HepG2 (cell line): ENCODE data around the gene CCDC158. TPM values are rescaled to one million over a fixed set of nuclear protein-coding genes. Genes with fewer than 3 reads are reported as not detected.

ENCODE experiments used
- AGO2 ChIP-seq: fragments of 200-400 bp; formaldehyde crosslinking; optimal IDR thresholded peaks from 2 replicates; pipeline ENCODE3; 2017; ENCODE audit warnings: mild to moderate bottlenecking, low read depth, low read length, moderate library complexity
- ZNF563 ChIP-seq: sonication (generic); formaldehyde crosslinking; IDR thresholded peaks from 2 replicates; pipeline ENCODE4 v1.8.0; 2022; ENCODE audit warnings: mild to moderate bottlenecking, moderate library complexity, missing genetic modification reagents
- polyA plus RNA-seq, 8 experiments: library from polyadenylated mRNA; depleted of rRNA in 3 of 8; stranded (reverse) in 7 of 8; unstranded in 1 of 8; fragments of >200 nt; fragmentation: Illumina TruSeq in 4 of 8; extraction: Trizol in 4 of 8; gene quantifications; 2 replicates each; pipeline versions ENCODE4 v1.2.1 to v1.2.3, GENCODE V29; 2011 to 2016; ENCODE audit warnings: low read depth in 4 of 8, missing spikeins in 1 of 8, mixed read lengths in 1 of 8; ENCODE audit not compliant: insufficient read depth in 1 of 8
- total RNA-seq, 5 experiments: library from RNA; depleted of rRNA; stranded (reverse); fragments of >200 nt; fragmentation: Illumina TruSeq; extraction: Trizol; gene quantifications; 2 replicates each; pipeline ENCODE4 v1.2.3, GENCODE V29; 2016; ENCODE audit warnings: low read depth in 1 of 5
- TF ChIP-seq, protein P1 (sequence below), 2 experiments: fragments of 450-650 bp in 1 of 2; sonication (generic) in 1 of 2; formaldehyde crosslinking in 1 of 2; IDR thresholded peaks; 2 replicates each; pipeline versions ENCODE4 v1.6.1 to v1.8.0; 2016 to 2022; ENCODE audit warnings: antibody characterized with exemption in 1 of 2, mild to moderate bottlenecking in 1 of 2, missing genetic modification reagents in 1 of 2

CCDC158 gene
- total and polyA plus RNA-seq, 2 of the 13 experiments (the other 11 are each of a cell fraction or from before 2014, with no cell fraction given) = not detected

DNA sequence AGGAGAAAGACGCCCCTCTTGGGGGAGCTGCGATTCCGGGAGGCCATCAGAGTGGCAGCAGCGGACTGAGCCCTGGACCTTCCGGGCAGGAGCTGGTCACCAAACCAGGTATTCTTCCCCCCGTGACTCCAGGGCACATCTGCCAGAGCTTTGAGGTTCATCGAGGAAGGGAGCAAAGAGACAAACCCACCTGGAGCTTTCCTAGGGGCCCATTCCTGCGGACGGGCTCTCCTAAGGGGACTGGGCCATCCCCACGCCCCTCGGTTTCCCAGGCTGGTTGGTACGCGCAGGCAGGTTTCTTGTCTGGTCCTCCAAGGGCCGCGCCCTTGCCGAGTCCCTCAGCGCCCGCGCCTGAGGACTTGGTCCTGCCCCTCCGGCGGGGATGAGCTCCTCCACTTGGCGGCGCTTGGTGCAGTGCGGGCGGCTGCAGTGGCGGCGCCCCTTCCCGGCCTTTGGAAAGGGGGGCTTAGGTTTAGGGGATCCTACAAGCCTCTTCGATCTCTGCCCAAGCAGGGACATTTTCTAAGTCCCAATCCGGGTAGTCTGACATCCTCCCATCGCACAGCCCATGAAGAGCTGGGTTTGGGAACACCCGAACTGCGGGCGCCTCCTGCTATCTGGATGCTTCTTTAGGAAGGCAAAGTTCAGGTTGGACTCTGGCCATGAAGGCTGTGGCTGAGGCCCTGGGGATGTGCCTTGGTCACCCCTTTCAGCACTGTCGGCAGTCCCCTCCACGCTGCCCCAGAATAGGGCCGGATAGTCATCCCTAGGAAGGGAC lies 113.9 kb downstream of the CCDC158 start (continued):
- TF ChIP-seq, protein P1, sequence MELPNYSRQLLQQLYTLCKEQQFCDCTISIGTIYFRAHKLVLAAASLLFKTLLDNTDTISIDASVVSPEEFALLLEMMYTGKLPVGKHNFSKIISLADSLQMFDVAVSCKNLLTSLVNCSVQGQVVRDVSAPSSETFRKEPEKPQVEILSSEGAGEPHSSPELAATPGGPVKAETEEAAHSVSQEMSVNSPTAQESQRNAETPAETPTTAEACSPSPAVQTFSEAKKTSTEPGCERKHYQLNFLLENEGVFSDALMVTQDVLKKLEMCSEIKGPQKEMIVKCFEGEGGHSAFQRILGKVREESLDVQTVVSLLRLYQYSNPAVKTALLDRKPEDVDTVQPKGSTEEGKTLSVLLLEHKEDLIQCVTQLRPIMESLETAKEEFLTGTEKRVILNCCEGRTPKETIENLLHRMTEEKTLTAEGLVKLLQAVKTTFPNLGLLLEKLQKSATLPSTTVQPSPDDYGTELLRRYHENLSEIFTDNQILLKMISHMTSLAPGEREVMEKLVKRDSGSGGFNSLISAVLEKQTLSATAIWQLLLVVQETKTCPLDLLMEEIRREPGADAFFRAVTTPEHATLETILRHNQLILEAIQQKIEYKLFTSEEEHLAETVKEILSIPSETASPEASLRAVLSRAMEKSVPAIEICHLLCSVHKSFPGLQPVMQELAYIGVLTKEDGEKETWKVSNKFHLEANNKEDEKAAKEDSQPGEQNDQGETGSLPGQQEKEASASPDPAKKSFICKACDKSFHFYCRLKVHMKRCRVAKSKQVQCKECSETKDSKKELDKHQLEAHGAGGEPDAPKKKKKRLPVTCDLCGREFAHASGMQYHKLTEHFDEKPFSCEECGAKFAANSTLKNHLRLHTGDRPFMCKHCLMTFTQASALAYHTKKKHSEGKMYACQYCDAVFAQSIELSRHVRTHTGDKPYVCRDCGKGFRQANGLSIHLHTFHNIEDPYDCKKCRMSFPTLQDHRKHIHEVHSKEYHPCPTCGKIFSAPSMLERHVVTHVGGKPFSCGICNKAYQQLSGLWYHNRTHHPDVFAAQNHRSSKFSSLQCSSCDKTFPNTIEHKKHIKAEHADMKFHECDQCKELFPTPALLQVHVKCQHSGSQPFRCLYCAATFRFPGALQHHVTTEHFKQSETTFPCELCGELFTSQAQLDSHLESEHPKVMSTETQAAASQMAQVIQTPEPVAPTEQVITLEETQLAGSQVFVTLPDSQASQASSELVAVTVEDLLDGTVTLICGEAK (IDR thresholded peaks at IDR 0.05) = no peak
- TF ChIP-seq, protein P1 (CRISPR knock-in tag; IDR thresholded peaks at IDR 0.05) = no peak
- TF ChIP-seq ZNF563 (CRISPR knock-in tag) (peak; percentile 27; the same call in 1 of the 2 replicates), AGO2 (peak; percentile 30)
- TF ChIP-seq, all 625 proteins: peak for 39
